ENCODE data around the gene ELAC1. TPM values are rescaled to one million over a fixed set of nuclear protein-coding genes. Genes with fewer than 3 reads are reported as not detected.

Gene ELAC1
- total RNA-seq, 2 donors from 2014 or later, result 2.6 to 2.9 TPM

DNA sequence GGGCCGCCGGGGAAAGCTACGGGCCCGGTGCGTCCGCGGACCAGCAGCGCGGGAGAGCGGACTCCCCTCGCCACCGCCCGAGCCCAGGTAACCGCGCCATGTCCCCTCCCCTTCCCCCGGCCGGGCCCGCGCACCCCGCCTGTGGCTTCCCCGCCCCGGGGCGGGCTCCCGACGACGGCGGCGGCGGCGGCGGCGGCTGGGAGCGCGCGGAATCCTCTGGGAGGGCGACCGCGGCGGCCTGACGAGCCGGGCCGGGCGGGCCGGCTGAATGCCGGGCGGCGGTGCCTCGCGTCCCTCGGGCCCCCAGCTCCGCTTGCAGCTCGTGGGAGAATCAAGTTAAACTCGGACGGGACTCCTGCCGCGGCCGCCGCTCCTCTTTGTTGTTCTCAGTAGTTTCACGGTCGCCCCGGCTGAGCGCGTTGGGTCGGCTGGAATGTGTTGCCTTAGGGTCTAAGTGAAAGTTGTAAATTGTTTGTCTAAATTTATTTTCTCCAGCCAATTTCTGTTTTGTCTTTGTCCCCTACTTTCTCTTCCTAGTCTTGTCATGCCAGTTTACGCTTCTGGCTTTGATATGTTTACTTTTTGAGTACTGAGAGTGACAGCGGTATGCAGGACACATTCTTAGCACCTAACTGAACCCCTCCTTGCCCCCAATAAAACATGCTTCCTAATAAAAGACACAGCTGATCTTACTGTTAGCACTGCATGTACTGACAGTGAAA, 62.9 kb downstream of the ELAC1 start:
- Histone ChIP-seq H3K27me3 (no peaks in the 10 kb centered on the region), H3K4me3 (peak overlapping the region; percentile 65 to 89), H3K27ac (peak overlapping the region; percentile 91 to 94), H3K36me3 (no peaks in the 10 kb centered on the region), H3K4me1 (peaks cover 0 to 48% of the 10 kb centered on the region in 2 donors), H3K9me3 (no peaks in the 10 kb centered on the region)
- DNase-seq (ENCODE audit: low spot score), result peak; percentile 64
- TF ChIP-seq CTCF (IDR thresholded peaks at IDR 0.05), result no peak

GRCh38 chr18:51032193-51032592, 64.4 kb downstream of the ELAC1 start:
- no peak for DNase-seq (ENCODE audit: low spot score)
- peak overlapping the region in 1 of 2 donors; percentile 13 for H3K27ac ChIP-seq
- no peak for TF ChIP-seq CTCF (IDR thresholded peaks at IDR 0.05)
- no peaks in the 10 kb centered on the region for H3K9me3 ChIP-seq
- H3K36me3 ChIP-seq, result no peaks in the 10 kb centered on the region
- H3K27me3 ChIP-seq, result no peaks in the 10 kb centered on the region
- H3K4me3 ChIP-seq, result peak overlapping the region in 1 of 2 donors; percentile 13
- H3K4me1 ChIP-seq, result peaks cover 0 to 63% of the 10 kb centered on the region in 2 donors

GRCh38 chr18:51037230-51037629, 69.4 kb downstream of the ELAC1 start:
- no peak for DNase-seq (ENCODE audit: low spot score)
- Histone ChIP-seq H3K9me3 (no peaks in the 10 kb centered on the region), H3K4me1 (peaks cover 0 to 89% of the 10 kb centered on the region in 2 donors), H3K4me3 (no peak overlapping the region), H3K36me3 (no peaks in the 10 kb centered on the region), H3K27me3 (no peaks in the 10 kb centered on the region), H3K27ac (no peak overlapping the region)
- no peak for TF ChIP-seq CTCF (IDR thresholded peaks at IDR 0.05)

Other genes with a start within 250 kb of the ELAC1 start
- 1 to 10 TPM; 2.1 to 2.6 TPM for gene MRO, start 148.0 kb upstream of the ELAC1 start, total RNA-seq
- 100 to 1,000 TPM in 1 of 2 donors, 10 to 100 TPM in 1; 82.0 to 117 TPM for gene ME2, start 88.9 kb upstream of the ELAC1 start, total RNA-seq
- gene SMAD4, start 62.2 kb downstream of the ELAC1 start, total RNA-seq, result 100 to 1,000 TPM in 1 of 2 donors, 10 to 100 TPM in 1; 57.5 to 102 TPM
- 10 to 100 TPM; 15.9 to 16.2 TPM for gene MEX3C, start 229.6 kb downstream of the ELAC1 start, total RNA-seq

Measured in right atrium auricular region (tissue), 2 donors.